ENCODE measurements around the gene FAT3. TPM values are rescaled to one million over a fixed set of nuclear protein-coding genes. Genes with fewer than 3 reads are reported as not detected.

Gene FAT3
- total RNA-seq, 1 donor from 2014 or later: under 0.01 TPM

GRCh38 chr11:92225568-92226330 lies 1.1 kb downstream of the FAT3 start:
- no peak for DNase-seq (ENCODE audit: low read depth)
- peaks cover 32% of the 10 kb centered on the region for H3K27me3 ChIP-seq (ENCODE audit: control insufficient read depth, insufficient read depth, low read length)
- no peaks in the 10 kb centered on the region for H3K36me3 ChIP-seq (ENCODE audit: control insufficient read depth, insufficient read depth, low read length)
- no peak overlapping the region for H3K4me3 ChIP-seq (ENCODE audit: low read depth, low read length)
- TF ChIP-seq CTCF (IDR thresholded peaks at IDR 0.05; ENCODE audit: insufficient read depth, low read length, severe bottlenecking): no peak
- FAIRE-seq: no peak

- Histone ChIP-seq H3K4me3 (ENCODE audit: low read depth, low read length) (no peak overlapping the region), H3K36me3 (ENCODE audit: control insufficient read depth, insufficient read depth, low read length) (no peaks in the 10 kb centered on the region), H3K27me3 (ENCODE audit: control insufficient read depth, insufficient read depth, low read length) (peaks cover 31% of the 10 kb centered on the region)
- TF ChIP-seq CTCF (IDR thresholded peaks at IDR 0.05; ENCODE audit: insufficient read depth, low read length, severe bottlenecking): no peak
- FAIRE-seq (no peak), DNase-seq (ENCODE audit: low read depth) (no peak)
Measured at GRCh38 chr11:92226331-92227229, 2.0 kb downstream of the FAT3 start.

GRCh38 chr11:92227230-92227814 lies 2.7 kb downstream of the FAT3 start:
- FAIRE-seq (no peak), DNase-seq (ENCODE audit: low read depth) (no peak)
- no peaks in the 10 kb centered on the region for H3K36me3 ChIP-seq (ENCODE audit: control insufficient read depth, insufficient read depth, low read length)
- peaks cover 31% of the 10 kb centered on the region for H3K27me3 ChIP-seq (ENCODE audit: control insufficient read depth, insufficient read depth, low read length)
- no peak for TF ChIP-seq CTCF (IDR thresholded peaks at IDR 0.05; ENCODE audit: insufficient read depth, low read length, severe bottlenecking)
- no peak overlapping the region for H3K4me3 ChIP-seq (ENCODE audit: low read depth, low read length)

GRCh38 chr11:92227959-92228935 lies 3.6 kb downstream of the FAT3 start:
- DNase-seq (ENCODE audit: low read depth): no peak
- Histone ChIP-seq H3K36me3 (ENCODE audit: control insufficient read depth, insufficient read depth, low read length) (no peaks in the 10 kb centered on the region), H3K27me3 (ENCODE audit: control insufficient read depth, insufficient read depth, low read length) (peaks cover 29% of the 10 kb centered on the region), H3K4me3 (ENCODE audit: low read depth, low read length) (no peak overlapping the region)
- no peak for TF ChIP-seq CTCF (IDR thresholded peaks at IDR 0.05; ENCODE audit: insufficient read depth, low read length, severe bottlenecking)
- no peak for FAIRE-seq

GRCh38 chr11:92236856-92237255 lies 12.2 kb downstream of the FAT3 start:
- no peak for TF ChIP-seq CTCF (IDR thresholded peaks at IDR 0.05; ENCODE audit: insufficient read depth, low read length, severe bottlenecking)
- DNase-seq (ENCODE audit: low read depth) (no peak), FAIRE-seq (no peak)
- no peaks in the 10 kb centered on the region for H3K27me3 ChIP-seq (ENCODE audit: control insufficient read depth, insufficient read depth, low read length)
- no peak overlapping the region for H3K4me3 ChIP-seq (ENCODE audit: low read depth, low read length)
- no peaks in the 10 kb centered on the region for H3K36me3 ChIP-seq (ENCODE audit: control insufficient read depth, insufficient read depth, low read length)
